Activated CD8-positive, alpha-beta T cell treated with anti-CD3 and anti-CD28 coated beads for 36 hours (primary cell): Measurements from ENCODE around the gene LRFN5. TPM values are rescaled to one million over a fixed set of nuclear protein-coding genes. Genes with fewer than 3 reads are reported as not detected.
"Not testable (repeated sequence)": the region's sequence is repeated elsewhere in the genome, so short reads cannot be mapped to it uniquely, and the experiment has no call there.

ENCODE experiments used
- ATAC-seq: fragments of 200-7000 bp; cut with Tn5 transposase; one replicate; pipeline ENCODE4 v1.10.0; 2021; ENCODE audit warnings: mild to moderate bottlenecking, moderate library complexity
- CTCF ChIA-PET: fragments of 350-600 bp; sonication (Branson Sonifier 250); formaldehyde crosslinking; loops from one replicate; lab custom pipeline; 2021; ENCODE audit warnings: antibody characterized with exemption; lab: Charles Lee
- POLR2A ChIA-PET: fragments of 350-600 bp; sonication (Branson Sonifier 250); formaldehyde crosslinking; loops from one replicate; lab custom pipeline; 2021; ENCODE audit warnings: antibody characterized with exemption; lab: Charles Lee
- DNase-seq: peaks from one replicate; pipeline ENCODE4 v3.0.0-alpha.2; 2020
- H3K27ac Mint-ChIP-seq: one replicate; pipeline ENCODE4 v1.8.0; 2021; ENCODE audit warnings: mild to moderate bottlenecking, mixed read lengths
- H3K27me3 Mint-ChIP-seq: one replicate; pipeline ENCODE4 v1.8.0; 2021; ENCODE audit warnings: mixed read lengths
- H3K36me3 Mint-ChIP-seq: one replicate; pipeline ENCODE4 v1.8.0; 2021; ENCODE audit warnings: low read depth, mixed read lengths
- H3K4me1 Mint-ChIP-seq: one replicate; pipeline ENCODE4 v1.8.0; 2021; ENCODE audit warnings: low read depth, mixed read lengths
- H3K4me3 Mint-ChIP-seq: one replicate; pipeline ENCODE4 v1.8.0; 2021; ENCODE audit warnings: mild to moderate bottlenecking, moderate library complexity, mixed read lengths
- H3K9me3 Mint-ChIP-seq: one replicate; pipeline ENCODE4 v1.8.0; 2021; ENCODE audit warnings: mixed read lengths
- intact Hi-C: fragments of 100-400 bp; cut with micrococcal nuclease; formaldehyde crosslinking; loops from one replicate; pipeline ENCODE4 v1.10.0; 2022
- total RNA-seq, 2 experiments: library from RNA; stranded (reverse); gene quantifications; one replicate each; pipeline ENCODE4 v1.2.3, GENCODE V29; 2021
- TF ChIP-seq, protein P1 (sequence below): fragments of 200-600 bp; IDR thresholded peaks from one replicate; pipeline ENCODE4 v1.8.0; 2022; ENCODE audit warnings: antibody characterized with exemption, mild to moderate bottlenecking

The LRFN5 gene
- total RNA-seq, 2 experiments from 2014 or later = not detected

DNA sequence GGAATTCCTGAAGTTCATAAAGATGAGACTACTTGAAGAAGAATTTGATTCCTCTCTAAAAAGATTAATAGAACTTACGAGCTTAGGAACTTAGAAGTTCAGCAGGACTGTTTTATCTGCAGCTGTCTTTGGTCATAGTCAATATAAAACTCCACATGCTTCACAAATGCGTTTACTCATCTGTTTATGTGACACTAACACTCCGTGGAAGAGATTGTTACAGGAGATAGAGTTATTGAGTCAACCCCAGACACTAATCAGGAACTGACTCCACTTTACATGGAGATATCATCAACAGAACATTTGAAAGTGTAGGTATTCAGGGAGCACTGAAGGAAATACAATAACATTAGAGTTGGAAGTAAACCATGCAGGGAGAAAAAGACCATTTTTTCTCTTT, 92.8 kb downstream of the LRFN5 start:
- TF ChIP-seq, protein P1, sequence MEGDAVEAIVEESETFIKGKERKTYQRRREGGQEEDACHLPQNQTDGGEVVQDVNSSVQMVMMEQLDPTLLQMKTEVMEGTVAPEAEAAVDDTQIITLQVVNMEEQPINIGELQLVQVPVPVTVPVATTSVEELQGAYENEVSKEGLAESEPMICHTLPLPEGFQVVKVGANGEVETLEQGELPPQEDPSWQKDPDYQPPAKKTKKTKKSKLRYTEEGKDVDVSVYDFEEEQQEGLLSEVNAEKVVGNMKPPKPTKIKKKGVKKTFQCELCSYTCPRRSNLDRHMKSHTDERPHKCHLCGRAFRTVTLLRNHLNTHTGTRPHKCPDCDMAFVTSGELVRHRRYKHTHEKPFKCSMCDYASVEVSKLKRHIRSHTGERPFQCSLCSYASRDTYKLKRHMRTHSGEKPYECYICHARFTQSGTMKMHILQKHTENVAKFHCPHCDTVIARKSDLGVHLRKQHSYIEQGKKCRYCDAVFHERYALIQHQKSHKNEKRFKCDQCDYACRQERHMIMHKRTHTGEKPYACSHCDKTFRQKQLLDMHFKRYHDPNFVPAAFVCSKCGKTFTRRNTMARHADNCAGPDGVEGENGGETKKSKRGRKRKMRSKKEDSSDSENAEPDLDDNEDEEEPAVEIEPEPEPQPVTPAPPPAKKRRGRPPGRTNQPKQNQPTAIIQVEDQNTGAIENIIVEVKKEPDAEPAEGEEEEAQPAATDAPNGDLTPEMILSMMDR = no peak
- Mint-ChIP-seq H3K27ac (no peak overlapping the region), H3K27me3 (peaks cover 2% of the 10 kb centered on the region), H3K4me3 (no peak overlapping the region), H3K4me1 (no peaks in the 10 kb centered on the region), H3K9me3 (no peaks in the 10 kb centered on the region), H3K36me3 (no peaks in the 10 kb centered on the region)
- CTCF ChIA-PET = no interaction called here
- intact Hi-C loops = no loop called here
- DNase-seq (no peak), ATAC-seq (no peak)
- POLR2A ChIA-PET = no interaction called here

DNA sequence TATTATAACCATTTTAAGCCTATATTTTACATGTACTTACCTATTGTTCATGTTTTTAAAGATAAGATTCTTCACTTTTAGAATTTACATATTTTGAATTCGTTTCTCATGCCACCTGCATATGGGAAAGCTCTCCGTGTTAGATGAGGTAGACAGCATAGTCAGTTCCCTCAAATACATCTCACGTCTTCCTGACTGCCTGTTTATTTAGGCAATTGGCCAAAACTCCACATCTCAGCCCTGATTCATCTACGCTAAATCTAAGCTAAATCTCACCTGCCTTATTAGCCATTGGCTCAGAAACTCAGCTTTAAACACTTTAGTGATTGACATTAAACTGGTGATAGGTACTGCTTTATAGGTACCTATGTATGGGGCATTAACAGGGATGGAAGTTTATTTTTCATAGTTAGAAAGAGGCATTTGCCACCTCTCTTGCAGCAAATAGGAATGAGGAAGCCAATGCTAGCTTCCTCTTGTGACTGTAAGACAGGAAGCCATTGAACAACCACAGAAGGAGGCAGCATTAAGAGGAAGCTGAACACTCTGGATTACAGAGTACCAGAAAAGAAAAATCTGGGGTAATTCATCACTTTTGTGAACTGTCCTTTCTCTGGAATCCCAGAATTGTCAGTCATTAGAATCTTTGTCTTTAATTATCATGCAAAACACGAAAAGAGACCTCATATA, 111.9 kb downstream of the LRFN5 start:
- intact Hi-C loops = no loop called here
- ATAC-seq = no peak
- CTCF ChIA-PET = no interaction called here
- H3K36me3 Mint-ChIP-seq = no peaks in the 10 kb centered on the region
- POLR2A ChIA-PET = no interaction called here
- H3K4me3 Mint-ChIP-seq = no peak overlapping the region
- H3K9me3 Mint-ChIP-seq = no peaks in the 10 kb centered on the region
- TF ChIP-seq, protein P1 = no peak
- H3K27ac Mint-ChIP-seq = no peak overlapping the region
- peaks cover 2% of the 10 kb centered on the region for H3K27me3 Mint-ChIP-seq
- peaks cover 8% of the 10 kb centered on the region for H3K4me1 Mint-ChIP-seq
- DNase-seq = no peak

DNA sequence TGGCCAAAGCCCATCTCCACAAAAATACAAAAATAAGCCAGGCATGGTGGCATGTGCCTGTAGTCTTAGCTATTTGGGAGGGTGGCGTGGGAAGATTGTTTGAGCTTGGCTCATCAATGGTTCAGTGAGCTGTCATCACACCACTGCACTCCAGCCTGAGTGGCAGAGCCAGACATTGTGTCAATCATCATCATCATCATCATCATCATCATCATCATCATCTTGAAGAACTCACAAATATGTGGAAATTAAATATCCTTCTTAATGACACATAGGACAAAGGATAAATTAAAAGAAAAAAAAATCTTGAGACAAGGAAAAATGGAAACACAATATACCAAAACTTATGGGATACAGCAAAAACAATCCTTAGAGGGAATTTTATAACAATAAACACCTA, 132.5 kb downstream of the LRFN5 start:
- DNase-seq = no peak
- Mint-ChIP-seq H3K9me3 (peaks cover 15% of the 10 kb centered on the region), H3K36me3 (no peaks in the 10 kb centered on the region), H3K4me1 (peaks cover 2% of the 10 kb centered on the region), H3K27ac (no peak overlapping the region), H3K27me3 (peaks cover 7% of the 10 kb centered on the region), H3K4me3 (no peak overlapping the region)
- no peak for ATAC-seq
- POLR2A ChIA-PET = no interaction called here
- intact Hi-C loops = no loop called here
- TF ChIP-seq, protein P1 = no peak
- CTCF ChIA-PET = no interaction called here

DNA sequence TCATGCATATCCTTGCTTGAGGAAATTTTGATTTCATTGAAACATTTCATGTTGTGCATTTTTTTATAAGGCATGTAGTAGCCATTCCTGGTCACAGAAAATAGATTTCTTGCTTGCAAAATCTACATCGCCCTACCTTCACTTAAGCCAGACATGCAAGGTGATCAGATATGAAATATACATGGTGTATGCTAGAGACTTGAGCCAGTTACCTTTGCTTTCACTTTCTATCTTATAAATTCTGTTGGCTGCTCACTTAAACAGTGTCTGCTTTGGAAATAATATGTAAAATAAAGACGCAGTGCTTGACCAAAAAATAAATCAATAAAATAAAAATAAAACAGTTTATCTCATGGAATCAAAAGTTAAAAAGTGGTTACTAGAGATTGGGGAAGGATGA, 136.5 kb downstream of the LRFN5 start:
- DNase-seq (no peak), ATAC-seq (no peak)
- H3K4me3 Mint-ChIP-seq = no peak overlapping the region
- H3K4me1 Mint-ChIP-seq = peaks cover 2% of the 10 kb centered on the region
- H3K9me3 Mint-ChIP-seq = peaks cover 3% of the 10 kb centered on the region
- no peaks in the 10 kb centered on the region for H3K36me3 Mint-ChIP-seq
- TF ChIP-seq, protein P1 = no peak
- ChIA-PET POLR2A (no interaction called here), CTCF (no interaction called here)
- H3K27me3 Mint-ChIP-seq = no peaks in the 10 kb centered on the region
- no peak overlapping the region for H3K27ac Mint-ChIP-seq
- intact Hi-C loops = no loop called here

DNA sequence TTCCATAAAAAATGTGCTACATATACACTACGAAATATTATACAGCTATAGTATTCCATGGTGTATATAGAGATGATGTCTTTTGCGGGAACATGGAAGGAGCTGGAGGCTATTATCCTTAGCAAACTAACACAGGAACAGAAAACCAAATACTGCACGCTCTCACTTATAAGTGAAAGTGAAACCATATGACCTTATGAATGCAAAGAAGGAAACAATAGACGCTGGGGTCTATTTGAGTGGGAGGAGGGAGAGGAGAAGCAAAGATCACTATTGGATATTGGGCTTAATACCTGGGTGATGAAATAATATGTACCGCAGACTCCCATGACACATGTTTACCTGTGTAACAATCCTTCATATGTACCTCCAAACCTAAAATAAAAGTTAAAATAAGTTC, 142.8 kb downstream of the LRFN5 start:
- H3K27ac Mint-ChIP-seq = peak overlapping the region; percentile 59
- H3K4me1 Mint-ChIP-seq = peaks cover 9% of the 10 kb centered on the region
- peak overlapping the region; percentile 57 for H3K4me3 Mint-ChIP-seq
- H3K27me3 Mint-ChIP-seq = no peaks in the 10 kb centered on the region
- H3K9me3 Mint-ChIP-seq = peaks cover 2% of the 10 kb centered on the region
- H3K36me3 Mint-ChIP-seq = no peaks in the 10 kb centered on the region
- CTCF ChIA-PET = no interaction called here
- ATAC-seq (peak; percentile 89), DNase-seq (no peak)
- POLR2A ChIA-PET = no interaction called here
- TF ChIP-seq, protein P1 = no peak
- intact Hi-C loops = no loop called here

DNA sequence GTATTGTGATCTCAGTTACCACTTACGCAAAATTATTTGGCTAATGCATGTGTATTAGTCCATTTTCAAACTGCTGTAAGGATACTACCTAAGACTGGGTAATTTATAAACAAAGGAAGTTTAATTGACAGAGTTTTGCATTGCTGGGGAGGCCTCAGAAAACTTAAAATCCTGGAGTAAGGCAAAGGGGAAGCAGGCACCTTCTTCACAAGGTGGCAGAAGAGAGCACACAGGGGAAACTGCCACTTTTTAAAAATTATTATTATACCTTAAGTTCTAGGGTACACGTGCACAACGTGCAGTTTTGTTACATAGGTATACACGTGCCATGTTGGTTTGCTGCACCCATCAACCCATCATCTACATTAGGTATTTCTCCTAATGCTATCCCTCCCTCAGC, 143.9 kb downstream of the LRFN5 start:
- DNase-seq, H3K27ac Mint-ChIP-seq, POLR2A ChIA-PET, H3K4me1 Mint-ChIP-seq, ATAC-seq, H3K4me3 Mint-ChIP-seq, intact Hi-C loops, H3K36me3 Mint-ChIP-seq, H3K27me3 Mint-ChIP-seq, H3K9me3 Mint-ChIP-seq, CTCF ChIA-PET: not testable (repeated sequence)
